ENCODE measurements around the gene ACADSB. TPM values are rescaled to one million over a fixed set of nuclear protein-coding genes. Genes with fewer than 3 reads are reported as not detected.

ACADSB gene
- total RNA-seq, 1 donor from 2014 or later: 23.3 TPM

DNA sequence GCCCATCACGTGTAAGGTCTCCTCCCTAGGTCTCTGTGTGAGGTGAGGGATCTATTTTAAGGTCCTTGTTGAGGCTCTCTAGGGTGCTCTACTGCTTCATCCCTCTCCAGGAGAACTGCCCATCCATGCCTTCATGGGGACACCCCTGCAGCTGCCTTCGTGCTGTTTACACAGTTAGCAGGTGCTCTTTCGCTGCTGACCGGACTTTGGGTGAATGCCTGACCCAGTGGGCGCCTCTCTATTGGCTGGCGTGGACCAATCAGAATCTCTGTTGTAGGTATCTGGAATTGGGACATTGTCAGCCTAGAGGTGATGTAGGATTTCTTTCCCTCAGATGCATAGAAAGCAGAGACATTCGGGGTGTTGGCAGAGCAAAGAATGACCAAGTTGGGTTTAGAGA, 88.2 kb downstream of the ACADSB start:
- H3K4me1 Mint-ChIP-seq (ENCODE audit: low read depth): no peaks in the 10 kb centered on the region
- H3K9me3 Mint-ChIP-seq: no peaks in the 10 kb centered on the region
- no peak for DNase-seq (ENCODE audit: low spot score)
- no peaks in the 10 kb centered on the region for H3K27me3 Mint-ChIP-seq (ENCODE audit: low read depth)
- no peaks in the 10 kb centered on the region for H3K36me3 Mint-ChIP-seq (ENCODE audit: low read depth)
- H3K4me3 Mint-ChIP-seq (ENCODE audit: low read depth): no peak overlapping the region
- H3K27ac Mint-ChIP-seq: no peak overlapping the region
- intact Hi-C loops (cut with micrococcal nuclease): no loop called here

- H3K27me3 Mint-ChIP-seq (ENCODE audit: low read depth): no peaks in the 10 kb centered on the region
- intact Hi-C loops (cut with micrococcal nuclease): no loop called here
- H3K27ac Mint-ChIP-seq: no peak overlapping the region
- no peak overlapping the region for H3K4me3 Mint-ChIP-seq (ENCODE audit: low read depth)
- H3K36me3 Mint-ChIP-seq (ENCODE audit: low read depth): no peaks in the 10 kb centered on the region
- no peak for DNase-seq (ENCODE audit: low spot score)
- no peaks in the 10 kb centered on the region for H3K9me3 Mint-ChIP-seq
- no peaks in the 10 kb centered on the region for H3K4me1 Mint-ChIP-seq (ENCODE audit: low read depth)
Measured at GRCh38 chr10:123100030-123100762, 91.4 kb downstream of the ACADSB start.

GRCh38 chr10:123101872-123102271, 93.1 kb downstream of the ACADSB start:
- intact Hi-C loops (cut with micrococcal nuclease): no loop called here
- no peaks in the 10 kb centered on the region for H3K27me3 Mint-ChIP-seq (ENCODE audit: low read depth)
- H3K4me1 Mint-ChIP-seq (ENCODE audit: low read depth): no peaks in the 10 kb centered on the region
- no peak overlapping the region for H3K4me3 Mint-ChIP-seq (ENCODE audit: low read depth)
- H3K27ac Mint-ChIP-seq: no peak overlapping the region
- no peak for DNase-seq (ENCODE audit: low spot score)
- no peaks in the 10 kb centered on the region for H3K36me3 Mint-ChIP-seq (ENCODE audit: low read depth)
- H3K9me3 Mint-ChIP-seq: no peaks in the 10 kb centered on the region

DNA sequence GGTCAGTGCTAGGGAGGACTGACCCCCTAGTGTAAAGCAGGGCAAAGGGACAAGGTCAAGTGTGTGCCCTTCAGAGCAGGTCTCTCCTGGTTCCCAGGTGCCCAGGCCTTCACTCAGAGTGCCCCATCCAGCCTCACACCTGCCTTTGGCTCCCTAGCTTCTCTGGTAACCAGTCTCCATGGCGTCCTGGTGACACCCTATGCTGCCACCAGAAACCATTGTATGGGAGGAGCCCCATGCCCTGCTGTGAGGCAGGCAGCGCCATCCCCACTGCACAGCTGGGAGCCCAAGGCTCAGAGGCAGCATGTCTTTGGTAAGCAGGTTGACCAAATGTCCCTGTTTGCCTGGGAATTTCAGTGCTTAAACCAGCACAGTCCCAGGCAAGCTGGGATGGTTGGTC, 93.9 kb downstream of the ACADSB start:
- intact Hi-C loops (cut with micrococcal nuclease): no loop called here
- no peaks in the 10 kb centered on the region for H3K36me3 Mint-ChIP-seq (ENCODE audit: low read depth)

GRCh38 chr10:123103944-123104343, 95.1 kb downstream of the ACADSB start:
- DNase-seq (ENCODE audit: low spot score): no peak
- no peak overlapping the region for H3K4me3 Mint-ChIP-seq (ENCODE audit: low read depth)
- no peaks in the 10 kb centered on the region for H3K36me3 Mint-ChIP-seq (ENCODE audit: low read depth)
- no peak overlapping the region for H3K27ac Mint-ChIP-seq
- intact Hi-C loops (cut with micrococcal nuclease): no loop called here
- no peaks in the 10 kb centered on the region for H3K4me1 Mint-ChIP-seq (ENCODE audit: low read depth)
- H3K9me3 Mint-ChIP-seq: no peaks in the 10 kb centered on the region
- H3K27me3 Mint-ChIP-seq (ENCODE audit: low read depth): peaks cover 5% of the 10 kb centered on the region

More for the DNA sequence above, 93.9 kb downstream of the ACADSB start:
- H3K9me3 Mint-ChIP-seq: no peaks in the 10 kb centered on the region
- DNase-seq (ENCODE audit: low spot score): no peak
- H3K27ac Mint-ChIP-seq: no peak overlapping the region
- no peak overlapping the region for H3K4me3 Mint-ChIP-seq (ENCODE audit: low read depth)
- H3K27me3 Mint-ChIP-seq (ENCODE audit: low read depth): no peaks in the 10 kb centered on the region
- H3K4me1 Mint-ChIP-seq (ENCODE audit: low read depth): no peaks in the 10 kb centered on the region

Other genes starting within 250 kb of the ACADSB start
- 2.5 and 2.9 TPM in 2 replicates for gene CUZD1, start 163.1 kb upstream of the ACADSB start, total RNA-seq
- 15.6 and 16.0 TPM in 2 replicates for gene FAM24B, start 129.4 kb upstream of the ACADSB start, total RNA-seq
- gene FAM24A, start 98.4 kb upstream of the ACADSB start, total RNA-seq: not detected in 2 replicates
- gene C10orf88, start 54.8 kb upstream of the ACADSB start, total RNA-seq: 9.1 and 10.0 TPM in 2 replicates
- 3.4 TPM in 2 replicates for gene PSTK, start 28.6 kb upstream of the ACADSB start, total RNA-seq
- gene IKZF5, start 211 bp upstream of the ACADSB start, total RNA-seq: 15.0 and 16.1 TPM in 2 replicates
- not detected in 2 replicates for gene HMX3, start 127.0 kb downstream of the ACADSB start, total RNA-seq
- gene HMX2, start 139.1 kb downstream of the ACADSB start, total RNA-seq: not detected in 2 replicates
- 194 and 210 TPM in 2 replicates for gene BUB3, start 145.4 kb downstream of the ACADSB start, total RNA-seq

Measured in activated T-helper 2 cell treated with anti-CD3 and anti-CD28 coated beads, Interferon-gamma antibody, Interleukin-2, Interleukin-4, amounts not matched to agents 10 μg/mL and 5 μg/mL and 100 μg/mL, durations not matched to agents 14 hours and 24 hours and 36 hours (primary cell).